Measurements from ENCODE around the gene TRAK1.

TRAK1 gene

GRCh38 chr3:42209917-42210316, 118.8 kb downstream of the TRAK1 start:
- no peak for DNase-seq (ENCODE audit: low read depth)

- no peak for DNase-seq (ENCODE audit: low read depth)
Measured at GRCh38 chr3:42210726-42211125, 119.6 kb downstream of the TRAK1 start.

GRCh38 chr3:42213417-42213816, 122.3 kb downstream of the TRAK1 start:
- DNase-seq (ENCODE audit: low read depth): no peak

GRCh38 chr3:42214064-42214463, 122.9 kb downstream of the TRAK1 start:
- no peak for DNase-seq (ENCODE audit: low read depth)

GRCh38 chr3:42214565-42215283, 123.6 kb downstream of the TRAK1 start:
- DNase-seq (ENCODE audit: low read depth): no peak

- no peak for DNase-seq (ENCODE audit: low read depth)
Measured at GRCh38 chr3:42216302-42216701, 125.1 kb downstream of the TRAK1 start.

- no peak for DNase-seq (ENCODE audit: low read depth)
Measured at GRCh38 chr3:42216931-42217333, 125.8 kb downstream of the TRAK1 start.

- DNase-seq (ENCODE audit: low read depth): no peak
Measured at GRCh38 chr3:42220436-42221121, 129.4 kb downstream of the TRAK1 start.

GRCh38 chr3:42222942-42223693, 132.0 kb downstream of the TRAK1 start:
- DNase-seq (ENCODE audit: low read depth): no peak

GRCh38 chr3:42224178-42224577, 133.0 kb downstream of the TRAK1 start:
- no peak for DNase-seq (ENCODE audit: low read depth)

GRCh38 chr3:42224658-42225421, 133.7 kb downstream of the TRAK1 start:
- DNase-seq (ENCODE audit: low read depth): no peak

- DNase-seq (ENCODE audit: low read depth): no peak
Measured at GRCh38 chr3:42225486-42226363, 134.6 kb downstream of the TRAK1 start.

GRCh38 chr3:42226470-42227425, 135.6 kb downstream of the TRAK1 start:
- DNase-seq (ENCODE audit: low read depth): no peak

GRCh38 chr3:42228796-42229195, 137.6 kb downstream of the TRAK1 start:
- DNase-seq (ENCODE audit: low read depth): no peak

GRCh38 chr3:42229266-42229941, 138.2 kb downstream of the TRAK1 start:
- DNase-seq (ENCODE audit: low read depth): no peak

- DNase-seq (ENCODE audit: low read depth): no peak
Measured at GRCh38 chr3:42229942-42230688, 139.0 kb downstream of the TRAK1 start.

- no peak for DNase-seq (ENCODE audit: low read depth)
Measured at GRCh38 chr3:42230860-42231259, 139.7 kb downstream of the TRAK1 start.

GRCh38 chr3:42235532-42235931, 144.4 kb downstream of the TRAK1 start:
- DNase-seq (ENCODE audit: low read depth): no peak

- DNase-seq (ENCODE audit: low read depth): no peak
Measured at GRCh38 chr3:42236611-42237010, 145.5 kb downstream of the TRAK1 start.

Data from activated T-cell treated with anti-CD3 and anti-CD28 coated beads for 1 hour (primary cell).